Fibroblast of skin of right biceps (primary cell): ENCODE measurements around the gene TRAFD1.
"Not testable (repeated sequence)": the region's sequence is repeated elsewhere in the genome, so short reads cannot be mapped to it uniquely, and the experiment has no call there.

Experiments used
- DNase-seq: peaks from one replicate; pipeline ENCODE4 v3.0.0-alpha.2; 2013

TRAFD1 gene

DNA sequence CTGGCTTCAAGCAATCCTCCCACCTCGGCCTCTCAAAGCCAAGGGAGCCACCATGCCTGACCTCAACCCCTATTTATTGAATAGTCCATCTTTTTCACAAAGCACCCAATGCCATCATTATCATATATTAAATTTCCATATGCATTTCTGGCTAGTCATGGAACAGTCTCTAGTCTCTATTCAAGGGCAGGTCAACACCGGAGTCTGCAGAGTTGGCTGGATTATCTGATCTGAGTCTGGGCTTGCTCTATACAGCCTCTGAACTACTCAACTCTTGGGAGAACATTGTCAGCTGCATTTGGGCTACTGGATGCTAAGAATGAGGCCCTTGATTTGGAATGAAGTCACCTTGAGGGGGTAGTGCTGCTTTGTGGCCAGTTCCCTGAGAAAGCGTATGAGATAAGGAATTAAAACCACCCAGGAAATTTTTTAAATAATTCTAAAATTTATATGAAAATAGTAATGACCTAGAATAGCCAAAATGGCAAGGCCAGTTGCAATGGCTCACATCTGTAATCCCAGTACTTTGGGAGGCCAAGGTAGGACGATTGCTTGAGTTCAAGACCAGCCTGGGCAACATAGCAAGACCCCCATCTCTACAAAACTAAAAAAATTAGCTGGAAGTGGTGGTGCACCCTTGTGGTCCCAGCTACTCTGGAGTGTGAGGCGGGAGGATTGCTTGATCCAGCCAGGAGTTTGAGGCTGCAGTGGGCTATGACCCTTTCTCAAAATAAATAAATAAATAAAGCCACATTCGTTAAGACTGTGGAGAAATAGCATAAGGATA is 9.9 kb upstream of the TRAFD1 start:
- no peak for DNase-seq

- peak; percentile 67 for DNase-seq
These were observed 8.9 kb upstream of the TRAFD1 start for GRCh38 chr12:112116232-112117060.

GRCh38 chr12:112117685-112118084 is 7.7 kb upstream of the TRAFD1 start:
- peak; percentile 25 for DNase-seq

DNA sequence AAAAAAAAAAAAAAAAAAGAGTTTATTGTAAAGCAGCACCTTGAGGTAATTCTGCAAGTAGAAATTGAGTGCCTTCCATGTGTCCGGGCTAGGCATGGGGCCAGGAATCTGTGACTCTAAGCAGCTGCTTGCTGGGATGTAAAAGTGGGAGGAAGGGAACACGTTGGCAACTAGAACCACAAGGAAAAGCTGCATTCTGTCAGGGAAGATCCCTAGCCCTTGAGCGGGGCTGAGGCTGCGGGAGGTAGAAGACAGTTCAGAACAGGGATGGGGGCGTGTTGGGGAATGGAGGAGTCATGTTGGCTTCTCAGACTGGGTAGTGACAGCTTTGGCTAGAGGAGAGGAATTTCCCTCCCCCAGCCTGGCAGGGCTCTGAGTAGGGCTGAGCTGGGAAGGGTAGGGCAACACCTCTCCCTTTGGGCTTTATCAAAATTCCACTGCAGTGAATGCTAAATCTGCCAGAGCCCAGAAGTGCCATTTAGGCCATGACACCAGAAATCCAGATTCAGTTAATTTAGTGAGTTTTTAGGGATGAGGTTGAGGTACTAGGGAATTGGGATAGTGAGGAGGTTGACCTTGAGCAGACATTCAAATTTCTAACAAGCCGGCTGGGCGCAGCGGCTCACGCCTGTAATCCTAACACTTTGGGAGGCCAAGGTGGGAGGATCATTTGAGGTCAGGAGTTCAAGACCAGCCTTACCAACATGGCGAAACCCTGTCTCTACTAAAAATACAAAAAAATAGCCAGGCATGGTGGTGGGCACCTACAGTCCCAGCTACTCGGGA is 3.4 kb upstream of the TRAFD1 start:
- DNase-seq = peak; percentile 79

DNA sequence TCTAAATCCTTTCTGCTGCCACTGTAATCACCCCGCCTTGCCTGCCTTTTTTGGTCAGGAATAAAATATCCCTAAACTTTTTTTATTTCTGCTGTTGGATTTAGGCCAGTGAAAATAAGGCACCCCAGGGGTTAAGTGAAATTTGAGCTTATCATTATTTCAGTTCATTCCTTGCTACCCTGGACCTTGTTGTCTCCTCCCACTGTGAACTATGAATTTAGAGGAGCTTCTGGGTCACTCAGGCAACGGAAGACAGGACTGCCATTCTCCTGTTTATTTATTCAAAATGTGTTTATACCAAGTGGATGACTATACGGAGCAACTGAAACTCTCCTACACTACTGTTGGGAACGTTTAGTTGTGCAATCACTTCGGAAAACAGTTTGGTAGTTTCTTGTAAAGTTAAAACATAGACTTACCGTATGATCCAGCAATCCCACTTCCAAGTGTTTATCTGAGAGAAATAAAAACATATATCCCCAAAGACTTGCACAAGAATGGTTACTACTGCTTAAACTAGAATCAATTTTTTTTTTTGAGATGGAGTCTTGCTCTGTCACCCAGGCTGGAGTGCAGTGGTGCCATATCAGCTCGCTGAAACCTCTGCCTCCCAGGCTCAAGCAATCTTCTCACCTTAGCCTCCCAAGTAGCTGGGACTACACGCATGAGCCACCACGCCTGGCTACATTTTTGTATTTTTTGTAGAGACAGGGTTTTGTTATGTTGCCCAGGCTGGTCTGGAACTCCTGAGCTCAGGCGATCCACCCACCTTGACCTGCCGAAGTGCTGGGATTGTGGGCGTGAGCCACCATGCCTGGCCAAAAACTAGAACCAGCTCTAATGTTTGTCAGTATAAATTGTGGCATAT is 2.3 kb upstream of the TRAFD1 start:
- peak; percentile 46 for DNase-seq

- no peak for DNase-seq
These were observed 476 bp upstream of the TRAFD1 start for GRCh38 chr12:112124918-112125249.

DNA sequence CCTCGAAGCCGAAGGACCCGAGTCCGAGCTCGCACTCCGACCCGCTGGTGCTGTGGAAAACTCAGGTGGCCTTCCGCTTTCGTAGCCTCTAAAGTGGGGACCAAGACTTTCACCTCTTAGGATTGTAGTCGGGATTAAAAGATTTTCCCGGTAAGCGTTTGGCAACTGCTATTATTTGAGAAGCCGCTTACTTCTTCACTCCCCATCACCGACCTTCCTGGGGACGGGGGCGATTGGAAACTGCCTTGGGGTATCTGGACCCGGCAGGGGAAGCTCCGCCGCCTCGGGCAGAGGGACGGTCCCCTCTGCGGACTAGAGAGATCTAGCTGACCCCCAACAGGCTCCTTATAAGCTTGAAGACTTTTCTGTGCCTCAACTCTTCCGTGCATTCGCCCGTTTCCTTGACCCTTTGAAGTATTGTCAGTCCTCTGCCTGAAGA is 659 bp downstream of the TRAFD1 start:
- no peak for DNase-seq

DNA sequence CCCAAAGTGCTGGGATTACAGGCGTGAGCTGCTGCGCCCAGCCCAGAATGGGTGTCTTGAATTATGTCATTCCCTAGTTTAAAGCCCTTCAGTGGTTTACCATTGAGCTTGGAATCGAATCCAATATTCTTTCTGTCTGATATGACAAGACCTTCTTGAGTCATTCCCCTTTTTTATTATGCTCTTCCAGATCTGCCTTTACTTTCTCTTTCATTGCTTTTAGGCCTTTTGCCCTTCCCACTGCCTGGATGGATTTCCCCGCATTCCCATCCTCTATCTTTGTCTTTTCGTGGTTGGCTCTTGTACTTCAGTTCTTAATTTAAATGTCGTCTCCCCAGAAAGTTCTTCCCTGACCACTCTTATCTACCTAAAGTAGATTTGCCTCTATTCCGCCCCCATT is 1.6 kb downstream of the TRAFD1 start:
- no peak for DNase-seq

DNA sequence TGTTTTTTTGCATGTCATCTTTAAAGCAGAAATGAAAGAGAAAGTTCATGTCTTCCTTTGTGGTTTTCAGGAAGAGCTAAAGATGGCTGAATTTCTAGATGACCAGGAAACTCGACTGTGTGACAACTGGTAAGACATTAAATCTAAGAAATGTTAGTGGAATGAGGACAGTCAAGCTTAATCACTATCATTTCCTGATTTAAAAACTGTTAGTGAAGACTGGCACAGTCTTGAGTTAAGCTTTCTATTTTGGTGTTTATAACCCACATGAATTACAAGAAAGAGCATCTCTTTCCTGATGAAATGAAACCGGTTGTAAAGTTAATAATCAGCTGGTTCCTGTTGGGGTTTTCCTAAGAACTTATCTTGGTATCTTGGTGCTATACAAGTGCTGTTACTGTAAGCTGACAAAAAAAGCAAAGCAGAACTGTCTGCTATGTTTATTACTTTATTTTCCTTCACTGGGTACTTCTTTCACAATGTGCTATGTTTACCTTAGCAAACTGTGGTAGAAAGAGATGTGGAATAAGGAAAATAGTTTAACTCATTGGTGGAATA is 5.2 kb downstream of the TRAFD1 start:
- no peak for DNase-seq

GRCh38 chr12:112131686-112132085 is 6.3 kb downstream of the TRAFD1 start:
- no peak for DNase-seq

DNA sequence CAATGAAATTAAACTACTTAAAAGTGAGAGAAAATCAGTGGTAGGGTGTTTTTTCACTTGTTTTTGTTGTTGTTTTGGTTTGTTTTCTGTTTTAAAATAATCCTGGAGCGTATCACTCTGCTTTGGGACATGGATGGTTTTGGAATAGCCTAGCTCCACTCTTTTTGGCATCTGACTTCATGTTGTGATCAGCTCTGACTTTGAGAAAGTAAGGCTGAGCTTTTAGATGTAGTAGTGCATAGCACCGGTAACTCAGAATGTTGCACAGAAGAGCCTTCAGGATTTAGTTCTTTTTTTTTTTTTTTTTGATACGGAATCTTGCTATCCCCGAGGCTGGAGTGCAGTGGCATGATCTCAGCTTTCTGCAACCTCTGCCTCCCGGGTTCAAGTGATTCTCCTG is 8.1 kb downstream of the TRAFD1 start:
- no peak for DNase-seq

GRCh38 chr12:112134731-112135130 is 9.4 kb downstream of the TRAFD1 start:
- no peak for DNase-seq

DNA sequence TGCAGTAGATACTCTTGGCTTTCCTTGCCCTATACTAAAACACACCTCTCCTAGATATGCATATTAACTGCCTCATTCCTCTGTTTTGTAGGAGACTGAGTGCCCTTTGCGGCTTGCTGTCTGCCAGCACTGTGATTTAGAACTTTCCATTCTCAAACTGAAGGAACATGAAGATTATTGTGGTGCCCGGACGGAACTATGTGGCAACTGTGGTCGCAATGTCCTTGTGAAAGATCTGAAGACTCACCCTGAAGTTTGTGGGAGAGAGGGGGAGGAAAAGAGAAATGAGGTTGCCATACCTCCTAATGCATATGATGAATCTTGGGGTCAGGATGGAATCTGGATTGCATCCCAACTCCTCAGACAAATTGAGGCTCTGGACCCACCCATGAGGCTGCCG is 15.4 kb downstream of the TRAFD1 start:
- DNase-seq = no peak

- DNase-seq = no peak
These were observed 20.8 kb downstream of the TRAFD1 start for GRCh38 chr12:112146123-112146522.

GRCh38 chr12:112148031-112148513 is 22.7 kb downstream of the TRAFD1 start:
- DNase-seq = peak; percentile 89

DNA sequence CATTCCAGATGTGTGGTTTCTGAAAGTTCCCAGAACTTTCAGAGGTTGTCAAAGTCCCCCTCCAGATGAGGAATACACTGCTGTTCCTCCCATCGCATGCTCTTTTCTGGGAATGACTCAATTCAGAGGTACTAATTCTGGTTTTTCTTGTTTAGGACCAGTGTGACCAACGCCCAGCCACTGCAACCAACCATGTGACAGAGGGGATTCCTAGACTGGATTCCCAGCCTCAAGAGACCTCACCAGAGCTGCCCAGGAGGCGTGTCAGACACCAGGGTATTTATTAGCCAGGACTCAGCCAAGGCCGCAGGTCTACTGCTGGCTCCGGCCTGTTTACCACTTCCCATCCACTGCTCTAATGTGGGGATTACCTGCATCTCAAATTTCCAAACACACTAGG is 24.2 kb downstream of the TRAFD1 start:
- no peak for DNase-seq

- DNase-seq = no peak
These were observed 26.6 kb downstream of the TRAFD1 start for GRCh38 chr12:112151766-112152541.

- DNase-seq = no peak
These were observed 28.0 kb downstream of the TRAFD1 start for GRCh38 chr12:112153181-112153892.

- DNase-seq = no peak
These were observed 28.5 kb downstream of the TRAFD1 start for GRCh38 chr12:112153893-112154219.

DNA sequence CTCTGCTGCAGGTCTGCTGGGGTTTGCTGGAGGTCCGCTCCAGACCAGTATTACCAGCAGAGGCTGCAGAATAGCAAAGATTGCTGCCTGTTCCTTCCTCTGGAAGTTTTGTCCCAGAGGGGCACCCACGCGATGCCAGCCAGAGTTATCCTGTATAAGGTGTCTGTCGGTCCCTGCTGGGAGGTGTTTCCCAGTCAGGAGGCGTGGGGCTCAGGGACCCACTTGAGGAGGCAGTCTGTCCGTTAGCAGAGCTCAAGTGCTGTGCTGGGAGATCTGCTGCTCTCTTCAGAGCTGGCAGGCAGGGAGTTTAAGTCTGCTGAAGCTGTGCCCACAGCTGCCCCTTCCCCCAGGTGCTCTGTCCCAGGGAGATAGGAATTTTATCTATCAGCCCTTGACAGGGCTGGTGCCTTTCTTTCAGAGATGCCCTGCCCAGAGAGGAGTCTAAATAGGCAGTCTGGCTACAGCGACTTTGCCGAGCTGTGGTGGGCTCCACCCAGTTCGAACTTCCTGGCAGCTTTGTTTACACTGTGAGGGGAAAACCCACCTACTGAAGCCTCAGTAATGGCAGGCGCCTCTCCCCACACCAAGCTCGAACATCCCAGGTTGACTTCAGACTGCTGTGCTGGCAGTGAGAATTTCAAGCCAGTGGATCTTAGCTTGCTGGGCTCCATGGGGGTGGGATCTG is 33.2 kb downstream of the TRAFD1 start:
- DNase-seq = not testable (repeated sequence)
